ENCODE measurements around the gene RBMS3. TPM values are rescaled to one million over a fixed set of nuclear protein-coding genes. Genes with fewer than 3 reads are reported as not detected.

RBMS3 gene
- total RNA-seq, 1 donor from 2014 or later: 3.8 TPM

DNA sequence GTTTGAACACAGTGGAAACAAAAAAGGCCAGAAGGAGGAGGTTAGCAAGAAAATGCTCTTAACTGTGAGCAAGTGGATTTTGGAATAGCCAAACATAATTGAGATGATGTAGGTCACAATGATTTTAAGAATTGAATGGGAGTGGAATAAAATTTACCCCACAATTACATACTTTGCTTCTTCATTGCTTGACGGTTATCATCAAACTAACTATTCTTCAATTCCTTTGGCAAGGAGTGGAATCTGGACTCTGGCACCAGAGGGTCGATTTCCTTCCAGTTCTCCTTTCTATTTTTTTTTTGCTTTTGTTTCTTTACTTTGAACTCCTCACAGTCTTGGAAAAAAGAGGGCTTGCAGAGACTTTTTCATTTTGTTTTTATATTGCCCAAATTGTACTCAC, 691.0 kb downstream of the RBMS3 start:
- Mint-ChIP-seq H3K27me3 (no peaks in the 10 kb centered on the region), H3K27ac (no peak overlapping the region), H3K4me1 (ENCODE audit: low read depth) (no peaks in the 10 kb centered on the region), H3K9me3 (ENCODE audit: low read depth) (peaks cover 11% of the 10 kb centered on the region), H3K36me3 (ENCODE audit: insufficient read depth) (peaks cover 1% of the 10 kb centered on the region), H3K4me3 (ENCODE audit: low read depth) (no peak overlapping the region)
- TF ChIP-seq CTCF (IDR thresholded peaks at IDR 0.05; ENCODE audit: unreplicated experiment): no peak
- DNase-seq (ENCODE audit: low spot score, unreplicated experiment): no peak

GRCh38 chr3:29972320-29972993, 691.6 kb downstream of the RBMS3 start:
- no peak for DNase-seq (ENCODE audit: low spot score, unreplicated experiment)
- Mint-ChIP-seq H3K4me3 (ENCODE audit: low read depth) (no peak overlapping the region), H3K36me3 (ENCODE audit: insufficient read depth) (no peaks in the 10 kb centered on the region), H3K9me3 (ENCODE audit: low read depth) (peaks cover 11% of the 10 kb centered on the region), H3K27ac (no peak overlapping the region), H3K4me1 (ENCODE audit: low read depth) (no peaks in the 10 kb centered on the region), H3K27me3 (no peaks in the 10 kb centered on the region)
- TF ChIP-seq CTCF (IDR thresholded peaks at IDR 0.05; ENCODE audit: unreplicated experiment): no peak

GRCh38 chr3:29973763-29974162, 692.9 kb downstream of the RBMS3 start:
- H3K36me3 Mint-ChIP-seq (ENCODE audit: insufficient read depth): no peaks in the 10 kb centered on the region
- H3K9me3 Mint-ChIP-seq (ENCODE audit: low read depth): peaks cover 11% of the 10 kb centered on the region
- no peaks in the 10 kb centered on the region for H3K27me3 Mint-ChIP-seq
- no peak overlapping the region for H3K27ac Mint-ChIP-seq
- no peak for TF ChIP-seq CTCF (IDR thresholded peaks at IDR 0.05; ENCODE audit: unreplicated experiment)
- no peak for DNase-seq (ENCODE audit: low spot score, unreplicated experiment)
- no peak overlapping the region for H3K4me3 Mint-ChIP-seq (ENCODE audit: low read depth)
- H3K4me1 Mint-ChIP-seq (ENCODE audit: low read depth): peaks cover 7% of the 10 kb centered on the region

- Mint-ChIP-seq H3K4me3 (ENCODE audit: low read depth) (no peak overlapping the region), H3K4me1 (ENCODE audit: low read depth) (peaks cover 7% of the 10 kb centered on the region), H3K27me3 (no peaks in the 10 kb centered on the region), H3K9me3 (ENCODE audit: low read depth) (peaks cover 18% of the 10 kb centered on the region), H3K27ac (no peak overlapping the region), H3K36me3 (ENCODE audit: insufficient read depth) (peaks cover 2% of the 10 kb centered on the region)
- no peak for DNase-seq (ENCODE audit: low spot score, unreplicated experiment)
- no peak for TF ChIP-seq CTCF (IDR thresholded peaks at IDR 0.05; ENCODE audit: unreplicated experiment)
Measured at GRCh38 chr3:29976871-29977270, 696.0 kb downstream of the RBMS3 start.

DNA sequence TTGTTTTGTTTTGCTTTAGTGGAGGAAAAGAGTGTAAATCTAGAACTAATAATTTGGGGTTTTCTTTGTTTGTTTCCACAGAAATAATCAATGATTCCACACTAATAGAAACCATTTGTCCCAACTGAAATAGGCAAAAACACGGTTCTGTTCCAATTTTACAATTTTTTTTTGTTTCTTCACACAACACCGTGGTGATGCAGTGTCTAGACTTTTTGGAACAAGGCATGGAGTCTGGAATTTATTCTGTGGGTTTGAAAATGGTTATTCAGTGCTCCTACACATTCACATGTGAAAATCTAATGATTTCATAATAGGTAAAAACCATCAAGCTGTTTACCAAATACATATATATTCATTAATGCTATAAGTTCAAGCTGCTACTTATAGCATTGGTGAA, 696.5 kb downstream of the RBMS3 start:
- H3K9me3 Mint-ChIP-seq (ENCODE audit: low read depth): peaks cover 22% of the 10 kb centered on the region
- H3K4me3 Mint-ChIP-seq (ENCODE audit: low read depth): no peak overlapping the region
- peaks cover 7% of the 10 kb centered on the region for H3K4me1 Mint-ChIP-seq (ENCODE audit: low read depth)
- no peak overlapping the region for H3K27ac Mint-ChIP-seq
- no peaks in the 10 kb centered on the region for H3K27me3 Mint-ChIP-seq
- DNase-seq (ENCODE audit: low spot score, unreplicated experiment): no peak
- TF ChIP-seq CTCF (IDR thresholded peaks at IDR 0.05; ENCODE audit: unreplicated experiment): no peak
- H3K36me3 Mint-ChIP-seq (ENCODE audit: insufficient read depth): peaks cover 3% of the 10 kb centered on the region
